ENCODE data around the gene CHST8. TPM values are rescaled to one million over a fixed set of nuclear protein-coding genes. Genes with fewer than 3 reads are reported as not detected.

The CHST8 gene
- total RNA-seq (2014; rRNA removed; shearing (Covaris generic)) (23.8 and 38.2 TPM in 2 replicates), polyA plus RNA-seq (2016; fragmentation: Nextera tagmentation; extraction: Ambion mirVana) (9.3 and 10.7 TPM in 2 replicates)
- long read RNA-seq, transcript CHST8-203 (4 exons, 2,133 nt), result major isoform, 20 of 37 reads
- long read RNA-seq, partial matches to known transcripts, result 1 of 37 reads
- long read RNA-seq, other reads (novel, unspliced or antisense), result 15 of 37 reads

- Histone ChIP-seq H3K4me1 (ENCODE audit: insufficient read depth) (peaks cover 30% of the 10 kb centered on the region), H3K9me2 (ENCODE audit: insufficient read depth) (no peaks in the 10 kb centered on the region), H4K20me1 (replicated peaks; ENCODE audit: insufficient read depth) (peaks cover 6% of the 10 kb centered on the region), H3K27ac (ENCODE audit: low read depth) (no peak within 1 kb of the TSS), H3K27me3 (ENCODE audit: insufficient read depth) (peaks cover 60% of the 10 kb centered on the region), H3K4me3 (peak within 1 kb of the TSS; percentile 86), H3K36me3 (ENCODE audit: insufficient read depth) (peaks cover 3% of the 10 kb centered on the region; the same call in 1 of the 2 replicates), H3F3A (replicated peaks; ENCODE audit: low read depth) (0 out of 2 replicates have a peak, but pooled peaks cover 7% of the 10 kb centered on the region), H3K79me2 (replicated peaks; ENCODE audit: insufficient read depth) (peaks cover 32% of the 10 kb centered on the region), H2AFZ (peak within 1 kb of the TSS; percentile 66; the same call in 1 of the 2 replicates), H3K4me2 (peak within 1 kb of the TSS; percentile 94)
- H3K4me1 Mint-ChIP-seq, result peaks cover 31% of the 10 kb centered on the region
- no peaks in the 10 kb centered on the region for H3K9me3 Mint-ChIP-seq
- peak; percentile 98 for TF ChIP-seq POLR2AphosphoS5 (IDR thresholded peaks at IDR 0.05; ENCODE audit: low read depth)
- TF ChIP-seq ETS1 (IDR thresholded peaks at IDR 0.05), result no peak
- H3K4me3 Mint-ChIP-seq, result peak within 1 kb of the TSS; percentile 84
- peaks cover 65% of the 10 kb centered on the region for H3K27me3 Mint-ChIP-seq (ENCODE audit: insufficient read depth, low read depth, poor library complexity)
- peaks cover 8% of the 10 kb centered on the region for H3K36me3 Mint-ChIP-seq (ENCODE audit: low read depth)
- no peak within 1 kb of the TSS for H3K27ac Mint-ChIP-seq
- DNase-seq (ENCODE audit: low spot score) (peak; percentile 82), ATAC-seq (peak; percentile 61)
Observed at GRCh38 chr19:33621811-33622504, at the start of gene CHST8. TSS of gene CHST8 (plus strand) at chr19:33621953. CDS start at chr19:33689262, 67,309 bp downstream.

GRCh38 chr19:33572929-33573328 lies 48.8 kb upstream of the CHST8 start:
- H3K4me3 ChIP-seq, result no peak overlapping the region
- H3K36me3 Mint-ChIP-seq (ENCODE audit: low read depth), result peaks cover 6% of the 10 kb centered on the region; the same call in 2 of the 3 replicates
- H3K9me3 Mint-ChIP-seq, result peaks cover 31% of the 10 kb centered on the region
- ATAC-seq, result no peak
- peaks cover 4% of the 10 kb centered on the region for H3K27me3 Mint-ChIP-seq (ENCODE audit: insufficient read depth, low read depth, poor library complexity)
- no peaks in the 10 kb centered on the region for H3K9me2 ChIP-seq (ENCODE audit: insufficient read depth)
- peaks cover 21% of the 10 kb centered on the region for H3K4me1 Mint-ChIP-seq
- no peak overlapping the region for H3K4me2 ChIP-seq
- H3K27me3 ChIP-seq (ENCODE audit: insufficient read depth), result no peaks in the 10 kb centered on the region
- no peak overlapping the region for H3K27ac ChIP-seq (ENCODE audit: low read depth)
- H3K4me3 Mint-ChIP-seq, result no peak overlapping the region
- TF ChIP-seq EZH2 (IDR thresholded peaks at IDR 0.05; ENCODE audit: low read depth, unreplicated experiment) (no peak), STAT1 (IDR thresholded peaks at IDR 0.05; ENCODE audit: unreplicated experiment) (no peak), CREB1 (CRISPR knock-in tag; IDR thresholded peaks at IDR 0.05; ENCODE audit: low read depth) (no peak), ZNF462 (CRISPR knock-in tag; IDR thresholded peaks at IDR 0.05) (no peak), ZNF331 (CRISPR knock-in tag; IDR thresholded peaks at IDR 0.05; ENCODE audit: low read depth) (no peak), NANOG (IDR thresholded peaks at IDR 0.05; ENCODE audit: borderline replicate concordance) (no peak), EZH2phosphoT487 (IDR thresholded peaks at IDR 0.05; ENCODE audit: unreplicated experiment) (no peak), POLR2AphosphoS5 (IDR thresholded peaks at IDR 0.05; ENCODE audit: low read depth) (no peak)
- H3K79me2 ChIP-seq (replicated peaks; ENCODE audit: insufficient read depth), result no peaks in the 10 kb centered on the region
- H3F3A ChIP-seq (replicated peaks; ENCODE audit: low read depth), result no peaks in the 10 kb centered on the region
- H4K20me1 ChIP-seq (replicated peaks; ENCODE audit: insufficient read depth), result no peaks in the 10 kb centered on the region
- H2AFZ ChIP-seq, result no peak overlapping the region
- peaks cover 10% of the 10 kb centered on the region for H3K4me1 ChIP-seq (ENCODE audit: insufficient read depth)
- H3K27ac Mint-ChIP-seq, result no peak overlapping the region
- no peaks in the 10 kb centered on the region for H3K36me3 ChIP-seq (ENCODE audit: insufficient read depth)
- no peak for DNase-seq (ENCODE audit: low spot score)

Data from GM23338 (cell line).